ENCODE measurements around the gene SS18.
A peak's percentile ranks its signal among the peaks of the same experiment; 100 is the strongest.

Gene SS18

GRCh38 chr18:26103579-26103978 lies 13.2 kb upstream of the SS18 start:
- Histone ChIP-seq H3K27me3 (ENCODE audit: low read depth, low read length) (no peaks in the 10 kb centered on the region), H3K36me3 (replicated peaks; ENCODE audit: low read depth, low read length) (no peaks in the 10 kb centered on the region), H2AFZ (ENCODE audit: low read depth, low read length) (no peak overlapping the region), H3K79me2 (ENCODE audit: low read length) (no peaks in the 10 kb centered on the region), H3K9me3 (ENCODE audit: insufficient read depth, low read length) (no peaks in the 10 kb centered on the region), H4K20me1 (ENCODE audit: insufficient read depth, low read length) (no peaks in the 10 kb centered on the region), H3K9ac (ENCODE audit: low read length) (no peak overlapping the region), H3K4me2 (ENCODE audit: low read length) (peak overlapping the region; percentile 15; the same call in 1 of the 2 replicates), H3K4me3 (ENCODE audit: low read length) (no peak overlapping the region), H3K4me1 (ENCODE audit: low read length) (no peaks in the 10 kb centered on the region), H3K27ac (ENCODE audit: low read length) (no peak overlapping the region)
- peak; percentile 47 for TF ChIP-seq CTCF (IDR thresholded peaks at IDR 0.05; ENCODE audit: low read depth, low read length)
- TF ChIP-seq EZH2phosphoT487 (IDR thresholded peaks at IDR 0.05; ENCODE audit: low read depth) = no peak

- H3K9me3 ChIP-seq (ENCODE audit: insufficient read depth, low read length) = no peaks in the 10 kb centered on the region
These were observed 7.2 kb upstream of the SS18 start for GRCh38 chr18:26097563-26097962.

GRCh38 chr18:26096852-26097251 lies 6.4 kb upstream of the SS18 start:
- H3K4me2 ChIP-seq (ENCODE audit: low read length) = no peak overlapping the region
- H3K4me3 ChIP-seq (ENCODE audit: low read length) = no peak overlapping the region
- H3K9me3 ChIP-seq (ENCODE audit: insufficient read depth, low read length) = no peaks in the 10 kb centered on the region
- H3K27me3 ChIP-seq (ENCODE audit: low read depth, low read length) = no peaks in the 10 kb centered on the region
- no peaks in the 10 kb centered on the region for H3K79me2 ChIP-seq (ENCODE audit: low read length)
- H3K27ac ChIP-seq (ENCODE audit: low read length) = no peak overlapping the region
- TF ChIP-seq EZH2phosphoT487 (IDR thresholded peaks at IDR 0.05; ENCODE audit: low read depth) = no peak
- TF ChIP-seq CTCF (IDR thresholded peaks at IDR 0.05; ENCODE audit: low read depth, low read length) = no peak
- H3K4me1 ChIP-seq (ENCODE audit: low read length) = no peaks in the 10 kb centered on the region
- H4K20me1 ChIP-seq (ENCODE audit: insufficient read depth, low read length) = no peaks in the 10 kb centered on the region
- H2AFZ ChIP-seq (ENCODE audit: low read depth, low read length) = no peak overlapping the region
- no peak overlapping the region for H3K9ac ChIP-seq (ENCODE audit: low read length)
- no peaks in the 10 kb centered on the region for H3K36me3 ChIP-seq (replicated peaks; ENCODE audit: low read depth, low read length)

More at GRCh38 chr18:26097563-26097962, 7.2 kb upstream of the SS18 start:
- Histone ChIP-seq H3K27me3 (ENCODE audit: low read depth, low read length) (no peaks in the 10 kb centered on the region), H2AFZ (ENCODE audit: low read depth, low read length) (no peak overlapping the region), H3K79me2 (ENCODE audit: low read length) (no peaks in the 10 kb centered on the region), H3K4me1 (ENCODE audit: low read length) (no peaks in the 10 kb centered on the region), H3K36me3 (replicated peaks; ENCODE audit: low read depth, low read length) (no peaks in the 10 kb centered on the region), H3K4me2 (ENCODE audit: low read length) (no peak overlapping the region), H3K4me3 (ENCODE audit: low read length) (no peak overlapping the region), H3K9ac (ENCODE audit: low read length) (no peak overlapping the region), H4K20me1 (ENCODE audit: insufficient read depth, low read length) (no peaks in the 10 kb centered on the region), H3K27ac (ENCODE audit: low read length) (no peak overlapping the region)
- TF ChIP-seq EZH2phosphoT487 (IDR thresholded peaks at IDR 0.05; ENCODE audit: low read depth) (no peak), CTCF (IDR thresholded peaks at IDR 0.05; ENCODE audit: low read depth, low read length) (no peak)

GRCh38 chr18:26091047-26091630 lies 726 bp upstream of the SS18 start:
- TF ChIP-seq EZH2phosphoT487 (IDR thresholded peaks at IDR 0.05; ENCODE audit: low read depth) = no peak
- TF ChIP-seq CTCF (IDR thresholded peaks at IDR 0.05; ENCODE audit: low read depth, low read length) = no peak
- Histone ChIP-seq H3K9ac (ENCODE audit: low read length) (peak overlapping the region; percentile 97), H3K27me3 (ENCODE audit: low read depth, low read length) (no peaks in the 10 kb centered on the region), H3K4me1 (ENCODE audit: low read length) (peaks cover 31% of the 10 kb centered on the region), H3K4me2 (ENCODE audit: low read length) (peak overlapping the region; percentile 98), H3K36me3 (replicated peaks; ENCODE audit: low read depth, low read length) (peaks cover 11% of the 10 kb centered on the region), H3K9me3 (ENCODE audit: insufficient read depth, low read length) (no peaks in the 10 kb centered on the region), H3K79me2 (ENCODE audit: low read length) (peaks cover 42% of the 10 kb centered on the region), H3K27ac (ENCODE audit: low read length) (peak overlapping the region; percentile 90), H4K20me1 (ENCODE audit: insufficient read depth, low read length) (peaks cover 36% of the 10 kb centered on the region), H2AFZ (ENCODE audit: low read depth, low read length) (peak overlapping the region; percentile 98), H3K4me3 (ENCODE audit: low read length) (peak overlapping the region; percentile 97)

Data from OCI-LY3 (cell line).